ENCODE results near the gene MAPRE2.

- no peak for TF ChIP-seq CTCF (IDR thresholded peaks at IDR 0.05)
- TF ChIP-seq EP300 (IDR thresholded peaks at IDR 0.05): no peak
Measured at GRCh38 chr18:35063875-35064690, 22.9 kb downstream of the MAPRE2 start.
